GM18519 (cell line): ENCODE results near the gene KCNE1.
"Not testable (repeated sequence)": the region's sequence is repeated elsewhere in the genome, so short reads cannot be mapped to it uniquely, and the experiment has no call there.

Experiments
- ATAC-seq: cut with Tn5 transposase; IDR thresholded peaks from one replicate; pipeline ENCODE4 v1.9.1; 2021; ENCODE audit warnings: mild to moderate bottlenecking, moderate library complexity; ENCODE audit not compliant: unreplicated experiment, low FRiP score

KCNE1 gene

GRCh38 chr21:34429710-34430109 is 82.3 kb downstream of the KCNE1 start:
- not testable (repeated sequence) for ATAC-seq

- not testable (repeated sequence) for ATAC-seq
Measured at GRCh38 chr21:34428441-34428840, 83.6 kb downstream of the KCNE1 start.

GRCh38 chr21:34427339-34427738 is 84.7 kb downstream of the KCNE1 start:
- not testable (repeated sequence) for ATAC-seq

- ATAC-seq: not testable (repeated sequence)
Measured at GRCh38 chr21:34423805-34424204, 88.2 kb downstream of the KCNE1 start, which contains the start of gene SMIM34. Gene SMIM34 (minus strand): TSS chr21:34423951. CDS start chr21:34423839, 112 bp downstream.

- not testable (repeated sequence) for ATAC-seq
Measured at GRCh38 chr21:34417448-34418077, 94.4 kb downstream of the KCNE1 start.

- not testable (repeated sequence) for ATAC-seq
Measured at GRCh38 chr21:34407294-34407693, 104.7 kb downstream of the KCNE1 start.

- not testable (repeated sequence) for ATAC-seq
Measured at GRCh38 chr21:34406676-34407075, 105.3 kb downstream of the KCNE1 start.

GRCh38 chr21:34406102-34406501 is 105.9 kb downstream of the KCNE1 start:
- ATAC-seq: not testable (repeated sequence)

GRCh38 chr21:34405686-34406085 is 106.3 kb downstream of the KCNE1 start:
- not testable (repeated sequence) for ATAC-seq

- not testable (repeated sequence) for ATAC-seq
Measured at GRCh38 chr21:34404742-34405141, 107.3 kb downstream of the KCNE1 start.

GRCh38 chr21:34400522-34400921 is 111.5 kb downstream of the KCNE1 start:
- not testable (repeated sequence) for ATAC-seq
